Measurements from ENCODE around the gene SLC7A4. TPM values are rescaled to one million over a fixed set of nuclear protein-coding genes. Genes with fewer than 3 reads are reported as not detected.

The SLC7A4 gene
- total RNA-seq, 2 experiments from 2014 or later: not detected

GRCh38 chr22:21032868-21033688 lies 717 bp upstream of the SLC7A4 start:
- intact Hi-C loops (cut with micrococcal nuclease; ENCODE audit: unreplicated experiment): no loop called here
- no peak overlapping the region for H3K4me3 ChIP-seq (ENCODE audit: low read depth, low read length, poor library complexity, severe bottlenecking)
- no peak overlapping the region for H3K27ac ChIP-seq (ENCODE audit: low read depth, low read length, poor library complexity, severe bottlenecking)
- no peak for TF ChIP-seq CTCF (conservative IDR thresholded peaks at IDR 0.05; ENCODE audit: low read length)
- TF ChIP-seq EZH2phosphoT487 (IDR thresholded peaks at IDR 0.05; ENCODE audit: borderline replicate concordance, low read depth, low read length): no peak
- no peaks in the 10 kb centered on the region for H3K9me2 ChIP-seq (ENCODE audit: insufficient read depth, low read length)
- H3K9me3 ChIP-seq (ENCODE audit: low read length): no peaks in the 10 kb centered on the region
- no peaks in the 10 kb centered on the region for H3K36me3 ChIP-seq (ENCODE audit: insufficient read depth, low read length)
- no peaks in the 10 kb centered on the region for H4K20me1 ChIP-seq (ENCODE audit: insufficient read depth, low read length)
- no peak overlapping the region for H2AFZ ChIP-seq (ENCODE audit: low read length)
- no peaks in the 10 kb centered on the region for H3K4me1 ChIP-seq (ENCODE audit: insufficient read depth, low read length, poor library complexity, severe bottlenecking)
- no peak for DNase-seq (ENCODE audit: low spot score)
- H3K79me2 ChIP-seq (ENCODE audit: insufficient read depth, low read depth, low read length): no peaks in the 10 kb centered on the region
- CTCF ChIA-PET (ENCODE audit: unreplicated experiment): no interaction called here
- POLR2A ChIA-PET: no interaction called here
- no peak overlapping the region for H3K4me2 ChIP-seq (ENCODE audit: low read length)
- no TSS peak for BruUV-seq (replicated peaks)

GRCh38 chr22:21031545-21032036 lies 770 bp downstream of the SLC7A4 start:
- no peak for DNase-seq (ENCODE audit: low spot score)
- Histone ChIP-seq H3K4me1 (ENCODE audit: insufficient read depth, low read length, poor library complexity, severe bottlenecking) (no peaks in the 10 kb centered on the region), H3K9me2 (ENCODE audit: insufficient read depth, low read length) (no peaks in the 10 kb centered on the region), H3K36me3 (ENCODE audit: insufficient read depth, low read length) (no peaks in the 10 kb centered on the region), H4K20me1 (ENCODE audit: insufficient read depth, low read length) (no peaks in the 10 kb centered on the region), H3K4me2 (ENCODE audit: low read length) (no peak overlapping the region), H3K79me2 (ENCODE audit: insufficient read depth, low read depth, low read length) (no peaks in the 10 kb centered on the region), H2AFZ (ENCODE audit: low read length) (no peak overlapping the region), H3K4me3 (ENCODE audit: low read depth, low read length, poor library complexity, severe bottlenecking) (no peak overlapping the region), H3K27ac (ENCODE audit: low read depth, low read length, poor library complexity, severe bottlenecking) (no peak overlapping the region), H3K9me3 (ENCODE audit: low read length) (no peaks in the 10 kb centered on the region)
- ChIA-PET CTCF (ENCODE audit: unreplicated experiment) (no interaction called here), POLR2A (no interaction called here)
- BruUV-seq (replicated peaks): no TSS peak
- intact Hi-C loops (cut with micrococcal nuclease; ENCODE audit: unreplicated experiment): no loop called here
- TF ChIP-seq EZH2phosphoT487 (IDR thresholded peaks at IDR 0.05; ENCODE audit: borderline replicate concordance, low read depth, low read length) (no peak), CTCF (conservative IDR thresholded peaks at IDR 0.05; ENCODE audit: low read length) (no peak)

All from OCI-LY7 (cell line).